Stimulated activated CD4-positive, alpha-beta T cell treated with anti-CD3 and anti-CD28 coated beads, Interleukin-15, amount 100 ng/mL, for 1 hour (primary cell): ENCODE results near the gene LCN1.

Experiments
- DNase-seq, 2 donors: peaks; one replicate each; pipeline ENCODE4 v3.0.0-alpha.2; 2020; ENCODE audit warnings: low read depth in 1 of 2, low spot score in 1 of 2

Gene LCN1

GRCh38 chr9:135520916-135521607 is at the start of gene LCN1:
Gene LCN1, plus strand, starts transcription at chr9:135521440. Its CDS starts 58 bp downstream, at chr9:135521498.
- no peak for DNase-seq

GRCh38 chr9:135471791-135472640 is 49.2 kb upstream of the LCN1 start:
- no peak for DNase-seq

DNA sequence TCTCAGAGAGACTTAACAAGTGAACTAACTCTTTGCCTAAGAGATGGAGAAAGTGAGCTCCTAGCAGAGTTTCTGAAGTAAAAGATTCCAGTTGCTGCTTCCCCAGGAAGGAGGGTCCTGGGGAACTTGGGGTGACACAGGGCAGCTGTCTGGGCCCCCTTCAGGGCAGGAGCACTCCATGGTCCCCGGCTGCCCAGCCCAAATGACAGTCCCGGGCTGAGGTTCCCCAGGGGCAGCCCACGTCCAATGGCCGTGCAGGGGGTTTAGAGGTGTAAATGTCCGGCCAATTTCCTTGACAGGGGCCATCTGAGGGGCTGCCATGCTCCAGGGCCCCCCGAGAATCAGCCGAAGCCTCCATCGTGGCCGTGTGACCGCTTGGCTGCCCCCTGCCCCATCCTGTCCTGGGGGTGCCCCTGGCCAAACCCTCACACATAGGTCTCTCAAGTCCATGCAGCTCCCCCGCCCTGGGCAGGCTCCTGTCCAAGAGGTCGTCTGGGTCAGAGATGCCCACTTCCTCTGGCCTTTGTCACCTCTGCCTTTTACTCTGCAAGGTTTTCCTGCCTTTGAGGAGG is 47.2 kb upstream of the LCN1 start:
- DNase-seq: no peak

- DNase-seq: no peak
Observed at GRCh38 chr9:135474915-135475314, 46.3 kb upstream of the LCN1 start.

- no peak for DNase-seq
Observed at GRCh38 chr9:135476561-135477355, 44.5 kb upstream of the LCN1 start.

DNA sequence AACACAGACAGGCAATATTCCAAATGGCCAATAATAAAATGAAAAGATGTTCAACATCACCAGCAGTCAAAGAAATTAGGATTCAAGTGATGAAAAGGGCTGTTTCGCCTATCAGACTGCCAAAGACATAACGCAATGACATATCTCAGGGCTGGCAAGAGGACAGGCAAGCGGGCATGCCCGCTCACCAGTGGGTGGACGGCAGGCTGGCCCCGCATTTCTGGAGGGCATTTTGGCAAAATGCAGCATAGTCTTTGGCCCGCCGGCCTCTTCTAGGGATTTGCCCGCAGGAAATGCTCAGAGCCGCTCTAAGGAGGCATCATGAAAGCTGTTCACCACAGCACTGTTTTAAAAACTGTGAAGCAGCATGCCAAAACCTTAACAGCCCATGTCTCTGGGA is 43.0 kb upstream of the LCN1 start:
- DNase-seq: no peak

- no peak for DNase-seq
Observed at GRCh38 chr9:135478829-135479468, 42.3 kb upstream of the LCN1 start.

- no peak for DNase-seq
Observed at GRCh38 chr9:135479469-135480052, 41.7 kb upstream of the LCN1 start, which contains the start of gene PPP1R26. Gene PPP1R26, plus strand, starts transcription at chr9:135479782. Its CDS starts 4,729 bp downstream, at chr9:135484511.

GRCh38 chr9:135480071-135480939 is 40.9 kb upstream of the LCN1 start:
- no peak for DNase-seq

- DNase-seq: no peak
Observed at GRCh38 chr9:135480940-135481310, 40.3 kb upstream of the LCN1 start.

- DNase-seq: no peak
Observed at GRCh38 chr9:135482015-135482754, 39.1 kb upstream of the LCN1 start.

GRCh38 chr9:135484460-135485277 is 36.6 kb upstream of the LCN1 start:
- no peak for DNase-seq

DNA sequence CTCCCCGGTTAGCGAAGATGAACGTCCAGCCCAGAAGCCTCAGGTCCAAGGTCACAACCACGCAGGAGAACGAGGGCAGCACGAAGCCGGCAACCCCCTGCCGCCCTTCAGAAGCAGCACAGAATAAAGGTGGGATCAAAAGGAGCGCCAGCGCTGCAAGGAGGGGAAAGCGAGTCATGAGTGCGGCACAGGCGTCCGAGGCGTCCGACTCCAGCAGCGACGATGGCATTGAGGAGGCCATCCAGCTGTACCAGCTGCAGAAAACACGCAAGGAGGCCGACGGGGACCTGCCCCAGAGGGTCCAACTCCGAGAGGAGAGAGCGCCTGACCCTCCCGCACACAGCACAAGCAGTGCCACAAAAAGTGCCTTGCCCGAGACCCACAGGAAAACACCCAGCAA is 35.9 kb upstream of the LCN1 start:
- no peak for DNase-seq

DNA sequence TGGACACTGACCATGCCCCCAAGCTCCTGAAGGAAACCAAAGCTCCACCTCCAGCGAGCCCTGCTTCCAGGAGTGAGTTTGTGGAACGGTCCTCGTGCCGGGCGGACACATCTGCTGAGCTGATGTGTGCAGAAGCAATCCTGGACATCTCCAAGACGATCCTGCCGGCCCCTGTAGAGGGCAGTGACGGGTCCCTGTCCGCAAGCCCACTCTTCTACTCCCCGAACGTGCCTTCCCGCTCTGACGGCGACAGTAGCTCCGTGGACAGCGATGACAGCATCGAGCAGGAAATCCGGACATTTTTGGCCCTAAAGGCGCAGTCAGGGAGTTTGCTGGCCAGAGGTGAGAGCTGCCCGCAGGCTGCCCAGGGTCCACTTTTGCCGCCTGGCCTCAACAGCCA is 35.4 kb upstream of the LCN1 start:
- no peak for DNase-seq

DNA sequence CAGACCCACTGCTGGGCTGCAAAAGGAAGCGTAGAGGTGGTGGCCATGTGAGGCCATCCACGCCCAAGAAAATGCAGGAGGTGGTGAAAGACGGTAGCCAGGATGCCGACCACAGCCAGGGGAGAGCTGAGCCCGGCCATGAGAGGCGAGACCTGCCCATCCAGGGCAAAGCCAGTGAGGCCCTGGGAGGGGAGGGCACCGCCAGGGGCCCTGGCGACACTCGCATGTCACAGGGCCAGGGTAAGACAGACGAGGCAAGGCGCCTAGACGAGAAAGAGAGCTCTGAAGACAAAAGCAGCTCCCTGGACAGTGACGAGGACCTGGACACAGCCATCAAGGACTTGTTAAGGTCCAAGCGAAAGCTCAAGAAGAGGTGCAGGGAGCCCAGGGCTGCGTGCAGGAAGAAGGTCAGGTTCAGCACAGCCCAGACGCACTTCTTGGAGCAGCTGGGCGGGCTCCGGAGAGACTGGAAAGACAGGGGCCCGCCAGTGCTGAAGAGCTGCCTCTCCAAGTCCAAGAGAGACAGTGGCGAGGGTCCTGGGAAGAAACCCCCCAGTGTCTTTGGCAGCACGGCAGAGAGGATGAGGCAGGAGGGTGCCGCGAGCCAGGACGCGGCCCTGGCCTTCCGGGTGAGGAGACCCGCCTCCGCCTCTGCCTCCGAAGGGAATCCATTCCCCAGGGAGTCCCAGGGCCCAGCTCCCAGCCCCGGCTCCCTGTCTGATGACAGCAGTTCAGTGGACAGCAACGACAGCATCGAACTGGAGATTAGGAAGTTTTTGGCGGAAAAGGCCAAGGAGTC is 34.8 kb upstream of the LCN1 start:
- DNase-seq: no peak

GRCh38 chr9:135487281-135488012 is 33.8 kb upstream of the LCN1 start:
- DNase-seq: no peak

DNA sequence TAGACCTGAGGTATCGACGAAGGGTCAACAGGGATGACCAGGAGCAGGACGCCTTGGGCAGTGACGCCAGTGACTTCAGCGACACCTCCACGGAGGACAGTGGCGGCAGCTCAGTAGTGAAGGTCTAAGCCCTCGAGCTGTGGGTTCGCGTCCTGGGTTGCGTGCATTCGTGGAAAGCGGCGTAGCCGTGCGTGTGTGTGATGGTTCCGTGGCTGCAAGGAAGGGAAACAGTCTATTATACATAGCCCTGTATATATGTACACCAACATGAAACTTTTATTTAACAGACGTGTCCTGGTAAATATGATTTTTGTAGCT is 33.3 kb upstream of the LCN1 start:
- DNase-seq: no peak
